ENCODE results near the gene PDLIM7.

Gene PDLIM7

DNA sequence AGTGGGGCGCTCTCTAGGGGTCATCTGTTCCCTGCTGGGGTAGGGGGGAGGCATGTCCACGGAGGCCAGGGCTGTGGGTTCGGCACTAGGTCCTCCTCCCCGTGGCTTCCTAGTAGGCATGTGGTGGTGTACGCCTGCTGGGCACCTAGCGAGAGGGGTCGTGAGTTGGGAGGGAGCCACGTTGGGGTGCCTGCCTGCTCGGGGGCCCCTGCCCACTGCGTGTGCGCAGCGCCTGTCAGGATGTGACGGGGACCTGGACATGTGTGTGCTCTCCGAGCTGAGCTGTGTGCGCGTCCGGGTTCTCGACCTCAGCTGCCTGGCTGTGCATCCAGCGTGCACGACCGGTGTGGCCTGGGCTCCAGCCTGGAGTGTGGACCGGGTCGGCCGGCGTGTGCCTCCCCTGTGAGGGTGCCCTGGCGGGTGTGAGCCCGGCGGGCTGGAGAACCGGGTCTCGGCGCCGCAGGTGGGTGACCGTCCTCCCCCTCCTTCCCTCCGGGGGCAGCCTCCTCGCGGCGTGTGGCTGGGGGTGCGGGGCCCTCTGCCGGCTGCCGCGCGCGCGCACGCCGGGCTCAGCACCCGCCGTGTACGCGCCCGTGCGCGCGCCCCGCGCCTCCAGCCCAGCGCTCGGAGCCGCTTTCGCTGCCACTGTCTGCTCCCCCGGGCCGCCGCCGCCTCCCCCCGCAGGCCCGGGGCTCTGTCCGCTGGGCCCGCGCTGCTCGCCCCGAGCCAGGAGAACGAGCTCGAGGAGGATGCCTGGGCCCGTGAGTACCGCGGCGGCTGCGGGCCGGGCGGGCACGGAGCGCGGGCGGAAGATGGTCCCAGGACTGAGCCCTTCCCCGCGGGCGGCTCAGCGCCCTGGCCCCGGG lies 51.0 kb downstream of the PDLIM7 start, which contains the start of gene PRR7:
TSS of gene PRR7 (plus strand) at position 615 of the 866 bp plus-strand sequence. CDS start 8,254 bp downstream, outside the sequence.
- peak in 52 of 56 donors; percentile 27 to 86 (median 67) for DNase-seq

DNA sequence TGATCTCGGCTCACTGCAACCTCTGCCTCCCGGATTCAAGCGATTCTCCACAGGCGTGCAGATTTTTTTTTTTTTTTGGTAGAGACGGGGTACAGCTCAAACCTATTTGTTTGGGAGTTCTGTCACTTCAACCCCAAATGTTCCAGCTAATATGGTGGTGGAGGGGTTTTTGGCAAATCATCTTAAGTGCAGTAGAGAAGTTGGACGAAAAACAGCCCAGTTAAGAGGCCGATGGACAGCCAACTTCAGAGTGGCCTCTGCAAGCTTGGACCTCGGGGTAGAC lies 51.5 kb downstream of the PDLIM7 start:
- no peak for DNase-seq

DNA sequence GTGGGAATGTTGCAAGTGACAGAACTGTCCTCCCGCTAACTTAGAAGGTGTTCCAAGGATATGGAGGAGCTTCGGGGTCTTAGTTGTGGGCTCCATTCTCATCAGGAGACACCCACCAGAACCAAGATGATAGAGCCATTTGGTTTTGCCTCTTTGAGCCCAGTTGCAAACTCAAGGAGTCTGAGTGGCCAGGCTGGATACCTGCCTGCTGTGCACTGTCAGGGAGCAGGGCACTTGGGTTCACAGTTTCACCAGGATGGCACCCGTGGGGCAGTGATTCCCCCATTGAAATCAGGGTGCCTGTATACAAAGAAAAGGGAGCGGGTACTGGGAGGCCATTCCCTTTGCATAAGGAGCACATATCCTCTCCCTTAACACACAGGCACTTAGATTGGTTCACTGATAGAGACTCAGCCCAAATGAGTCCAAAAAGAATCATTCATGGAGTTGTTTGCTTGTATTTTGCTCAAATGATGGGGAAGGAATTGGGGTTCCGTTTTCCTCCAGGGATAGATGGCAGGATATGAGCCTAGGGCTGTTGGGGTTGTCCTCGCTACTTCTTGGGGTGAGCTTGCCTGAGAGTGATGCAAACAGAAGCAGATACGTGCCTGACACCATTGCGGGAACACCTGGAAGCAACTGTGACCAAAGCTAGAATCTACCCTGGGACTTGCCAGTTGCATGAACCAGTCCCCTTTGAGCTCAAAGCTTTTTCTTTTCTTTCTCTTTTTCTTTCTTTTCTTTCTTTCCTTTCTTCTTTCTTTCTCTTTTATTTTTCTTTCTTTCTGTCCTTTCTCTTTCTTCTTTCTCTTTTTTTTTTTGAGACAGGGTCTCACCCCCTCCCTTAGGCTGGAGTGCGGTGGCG lies 52.1 kb downstream of the PDLIM7 start:
- DNase-seq, result no peak

DNA sequence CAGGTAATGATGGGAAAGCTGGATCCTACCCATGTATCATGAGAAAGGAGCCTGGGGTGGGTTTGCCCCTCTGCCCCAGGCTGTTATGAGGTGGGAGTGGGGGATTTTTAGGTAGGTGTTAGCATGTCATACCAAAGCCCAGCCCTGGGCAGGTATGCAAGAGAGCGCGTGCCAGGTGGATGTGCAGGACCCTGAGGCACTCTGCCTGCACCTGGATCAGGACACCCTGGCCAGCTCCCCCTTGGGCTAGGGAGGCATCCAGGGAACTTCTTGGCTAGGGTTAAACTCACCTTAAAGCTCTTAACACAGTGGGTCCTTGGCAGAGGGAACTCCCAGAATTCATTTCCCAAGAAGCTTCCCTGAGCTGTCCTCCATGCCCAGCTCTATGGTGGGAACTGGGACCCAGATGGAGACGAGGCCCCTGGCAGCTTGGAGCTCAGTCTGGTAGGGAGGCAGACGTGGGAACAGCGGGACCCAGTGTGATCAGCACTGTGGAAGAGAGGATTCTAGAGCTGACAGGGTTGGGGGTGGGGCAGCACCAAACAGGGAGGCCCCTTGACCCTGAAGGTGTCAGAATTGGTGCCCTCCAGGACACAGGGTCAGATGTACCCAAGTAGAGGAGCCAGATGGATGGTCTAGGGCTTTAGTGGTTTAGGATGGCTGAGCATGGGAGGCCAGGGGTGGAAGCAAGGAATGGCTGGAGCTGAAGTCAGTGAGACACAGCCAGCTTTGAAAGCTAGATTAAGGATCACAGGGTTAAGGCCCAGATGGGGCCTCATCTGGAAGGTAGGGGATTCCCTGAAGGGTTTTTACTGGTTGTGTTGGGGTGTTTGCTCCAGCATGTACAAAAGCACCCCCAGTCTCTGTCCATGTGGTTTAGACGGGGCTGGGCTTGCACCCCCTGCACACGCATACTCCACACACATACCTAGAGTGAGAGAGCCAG lies 53.0 kb downstream of the PDLIM7 start:
- DNase-seq, result no peak

DNA sequence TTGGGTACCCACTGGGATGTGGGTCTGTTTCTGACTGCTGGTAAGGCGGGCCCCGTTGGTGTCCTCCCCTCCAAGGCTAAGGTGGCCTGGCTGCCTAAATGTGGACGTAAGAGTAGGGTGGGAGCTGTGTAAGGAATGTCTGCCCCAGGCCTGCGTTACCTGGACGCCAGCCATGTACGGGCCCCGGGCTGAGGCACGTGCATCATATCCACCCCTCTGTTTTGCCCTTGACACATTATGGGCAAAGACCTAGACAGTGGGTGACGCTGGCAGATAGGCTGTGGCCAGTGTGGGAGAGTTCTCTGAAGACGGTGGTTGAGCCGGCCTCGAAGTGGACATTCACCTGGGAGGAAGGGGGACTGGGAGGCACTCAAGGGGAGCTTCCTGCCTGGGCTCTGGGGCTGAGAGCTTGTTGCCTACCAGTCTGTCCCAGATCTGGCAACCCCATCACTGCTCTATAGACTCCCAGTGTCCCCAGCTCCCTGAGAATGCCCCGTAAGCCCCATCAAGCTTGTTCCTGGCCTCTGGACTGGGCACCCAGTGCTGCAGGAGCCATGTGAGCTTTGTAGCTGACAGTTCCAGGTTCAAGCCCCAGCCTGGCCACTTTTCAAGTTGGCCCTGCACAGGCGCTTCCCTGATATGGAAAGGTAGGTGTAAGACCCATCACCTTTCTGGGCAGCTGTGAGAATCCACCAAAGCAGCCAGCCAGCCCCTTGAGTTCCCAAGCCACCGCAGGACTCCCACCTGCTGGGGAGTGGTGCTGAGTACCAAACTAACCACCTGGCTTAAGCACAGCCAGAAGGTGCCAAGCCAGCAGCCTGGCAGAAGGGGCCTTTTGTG lies 54.0 kb downstream of the PDLIM7 start:
- DNase-seq, result no peak

DNA sequence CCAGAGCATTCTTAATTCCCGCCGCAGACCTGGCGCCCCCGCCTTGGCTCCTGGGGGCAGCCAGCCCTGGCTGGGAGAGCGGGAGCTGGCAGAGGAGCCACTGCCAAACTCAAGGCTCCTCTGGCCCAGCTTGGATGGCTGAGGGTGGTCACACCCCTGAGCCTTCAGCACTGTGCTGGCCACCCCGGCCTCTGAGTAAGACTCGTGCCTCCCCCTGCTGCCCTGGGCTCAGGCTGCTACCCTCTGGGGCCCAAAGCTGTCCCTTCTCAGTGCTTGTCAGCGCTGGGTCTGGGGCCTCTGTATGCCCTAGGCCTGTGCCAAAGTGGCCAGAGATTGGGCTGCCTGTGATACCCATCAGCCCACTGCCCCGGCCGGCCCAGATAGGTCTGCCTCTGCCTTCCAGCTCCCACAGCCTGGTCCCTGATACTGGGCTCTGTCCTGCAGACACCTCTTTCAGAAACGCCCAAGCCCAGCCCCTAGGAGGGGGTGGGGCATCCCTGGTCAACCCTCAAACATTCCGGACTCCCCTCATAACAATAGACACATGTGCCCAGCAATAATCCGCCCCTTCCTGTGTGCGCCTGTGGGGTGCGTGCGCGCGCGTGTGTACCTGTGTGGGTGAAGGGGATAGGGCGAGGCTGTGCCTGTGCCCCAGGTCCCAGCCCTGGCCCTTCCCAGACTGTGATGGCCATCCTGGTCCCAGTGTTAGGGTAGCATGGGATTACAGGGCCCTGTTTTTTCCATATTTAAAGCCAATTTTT lies 55.2 kb downstream of the PDLIM7 start:
- no peak for DNase-seq

DNA sequence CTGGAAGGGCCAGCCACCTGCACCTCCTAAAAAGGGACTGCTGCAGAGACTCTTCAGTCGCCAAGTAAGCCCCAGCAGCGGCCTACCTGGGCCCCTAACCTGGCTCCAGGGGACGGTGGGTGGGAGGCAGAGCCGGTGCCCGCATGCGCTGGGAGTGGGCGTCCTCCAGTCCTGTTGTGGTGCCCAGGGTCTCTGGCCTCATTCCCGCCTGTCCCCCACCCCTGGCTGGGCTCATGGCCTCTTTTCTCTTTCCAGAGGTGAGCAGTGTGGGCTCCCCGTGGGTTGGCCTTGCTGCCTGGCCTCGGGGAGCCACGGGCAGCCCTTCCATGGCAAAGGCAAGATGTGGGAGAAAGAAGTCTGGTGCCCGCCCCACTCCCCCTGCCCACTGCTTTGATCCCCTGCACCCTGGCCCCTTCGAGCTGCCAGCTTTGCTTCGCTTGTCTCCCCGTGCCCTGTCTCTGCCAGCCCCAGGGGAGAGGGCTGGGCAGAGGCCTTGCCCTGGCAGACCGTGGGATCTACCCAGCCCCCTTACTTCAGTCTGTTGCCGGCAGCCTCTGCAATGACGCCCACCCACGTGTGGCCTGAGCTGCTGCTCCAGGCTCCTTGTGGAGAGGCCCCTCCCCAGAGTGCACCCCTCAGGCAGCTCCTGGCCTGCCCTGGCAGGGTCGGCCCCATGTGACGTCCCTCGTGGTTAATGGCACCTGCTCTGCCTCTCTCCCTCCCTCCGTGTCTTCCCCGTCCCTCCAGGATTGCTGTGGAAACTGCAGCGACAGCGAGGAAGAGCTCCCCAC lies 56.2 kb downstream of the PDLIM7 start:
- DNase-seq, result no peak

DNA sequence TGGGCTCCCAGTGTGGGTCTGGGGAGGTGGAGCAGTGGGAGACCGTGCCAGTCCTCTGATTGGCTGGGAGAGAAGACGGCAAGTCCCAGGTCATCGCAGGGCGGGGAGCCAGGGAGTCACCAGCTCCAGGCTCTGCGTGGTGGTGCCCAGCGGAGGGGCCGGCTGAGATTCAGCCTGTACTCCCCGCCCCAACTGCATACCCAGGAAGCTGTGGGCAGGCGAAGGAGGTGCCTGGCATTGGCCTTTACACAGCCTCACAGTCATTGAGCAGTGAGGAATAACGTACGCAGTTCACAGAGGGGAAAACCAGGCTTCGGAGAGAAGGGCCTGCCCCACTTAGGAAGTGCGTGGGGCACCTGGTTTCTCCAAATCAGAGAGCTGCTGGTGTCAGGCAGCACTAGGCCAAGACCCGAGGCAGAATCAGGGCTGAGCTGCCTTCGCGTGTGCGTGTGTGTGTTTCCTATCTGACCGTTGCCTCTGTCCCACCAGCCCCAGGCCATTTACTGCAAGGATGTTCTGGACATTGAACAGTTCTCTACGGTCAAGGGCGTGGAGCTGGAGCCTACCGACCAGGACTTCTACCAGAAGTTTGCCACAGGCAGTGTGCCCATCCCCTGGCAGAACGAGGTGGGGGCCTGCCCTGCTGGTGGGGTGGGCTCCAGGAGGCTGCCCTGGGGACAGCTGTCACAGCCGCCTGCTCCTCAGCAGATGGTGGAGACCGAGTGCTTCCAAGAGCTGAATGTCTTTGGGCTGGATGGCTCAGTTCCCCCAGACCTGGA lies 57.0 kb downstream of the PDLIM7 start:
- DNase-seq, result no peak

DNA sequence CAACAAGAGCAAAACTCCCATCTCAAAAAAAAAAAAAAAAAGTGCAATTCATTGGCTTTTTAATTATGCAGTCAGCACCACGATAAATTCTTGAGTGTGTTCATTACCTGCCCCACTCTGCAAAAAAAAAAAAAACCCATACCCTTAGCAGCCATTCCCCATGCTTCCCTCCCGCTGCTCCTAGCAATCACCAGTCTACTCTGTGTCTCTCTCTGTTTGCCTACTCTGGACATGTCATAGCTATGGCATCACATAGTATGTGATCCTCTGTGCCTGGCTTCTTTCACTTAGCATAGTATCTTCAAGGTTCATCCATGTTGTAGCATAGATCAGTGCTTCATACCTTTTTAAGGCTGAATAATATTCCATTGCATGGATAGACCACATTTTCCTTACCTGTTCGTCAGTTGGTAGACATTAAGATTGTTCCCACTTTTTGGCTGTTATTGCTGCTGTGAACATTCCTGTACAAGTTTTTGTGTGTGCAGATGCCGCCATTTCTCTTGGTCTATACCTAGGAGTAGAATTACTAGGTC lies 57.8 kb downstream of the PDLIM7 start:
- DNase-seq, result no peak

DNA sequence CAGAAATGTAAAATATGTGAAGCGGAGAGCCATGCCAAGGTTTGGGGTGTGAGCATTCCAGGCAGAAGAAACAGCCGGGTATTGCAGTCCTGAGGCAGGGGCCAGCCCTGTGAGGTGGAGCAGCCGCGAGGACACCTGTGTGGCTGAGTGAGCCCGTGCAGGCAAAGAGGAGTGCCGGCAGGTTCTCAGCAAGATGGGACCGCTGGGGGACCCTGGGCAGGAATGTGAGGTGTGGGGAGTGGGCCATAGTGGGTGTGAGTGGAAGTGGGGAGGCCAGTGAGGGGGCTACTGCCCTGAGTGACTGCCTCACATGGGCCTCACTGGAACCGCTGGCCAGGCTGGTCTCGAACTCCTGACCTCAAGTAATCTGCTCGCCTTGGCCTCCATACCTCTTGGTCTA lies 58.9 kb downstream of the PDLIM7 start:
- no peak for DNase-seq

DNA sequence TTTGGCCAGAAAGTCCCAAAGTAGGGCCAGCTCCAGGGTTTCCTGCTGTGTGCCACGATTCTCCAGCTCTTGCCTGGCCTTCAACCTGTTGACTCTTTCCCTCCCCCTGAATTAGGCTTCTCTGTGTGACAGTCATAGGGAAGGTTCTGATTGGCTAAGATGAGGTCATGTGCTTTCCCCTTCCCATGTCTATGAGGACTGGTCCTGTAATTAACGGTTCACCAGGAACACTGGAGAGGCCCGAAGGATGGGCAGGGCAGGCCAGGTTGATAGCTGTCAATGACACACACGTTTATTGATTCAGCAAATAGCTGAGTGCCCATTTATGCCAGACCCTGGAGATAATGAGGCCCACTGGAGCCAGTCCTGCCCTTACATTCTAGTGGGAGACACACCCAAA lies 59.8 kb downstream of the PDLIM7 start:
- DNase-seq, result no peak

DNA sequence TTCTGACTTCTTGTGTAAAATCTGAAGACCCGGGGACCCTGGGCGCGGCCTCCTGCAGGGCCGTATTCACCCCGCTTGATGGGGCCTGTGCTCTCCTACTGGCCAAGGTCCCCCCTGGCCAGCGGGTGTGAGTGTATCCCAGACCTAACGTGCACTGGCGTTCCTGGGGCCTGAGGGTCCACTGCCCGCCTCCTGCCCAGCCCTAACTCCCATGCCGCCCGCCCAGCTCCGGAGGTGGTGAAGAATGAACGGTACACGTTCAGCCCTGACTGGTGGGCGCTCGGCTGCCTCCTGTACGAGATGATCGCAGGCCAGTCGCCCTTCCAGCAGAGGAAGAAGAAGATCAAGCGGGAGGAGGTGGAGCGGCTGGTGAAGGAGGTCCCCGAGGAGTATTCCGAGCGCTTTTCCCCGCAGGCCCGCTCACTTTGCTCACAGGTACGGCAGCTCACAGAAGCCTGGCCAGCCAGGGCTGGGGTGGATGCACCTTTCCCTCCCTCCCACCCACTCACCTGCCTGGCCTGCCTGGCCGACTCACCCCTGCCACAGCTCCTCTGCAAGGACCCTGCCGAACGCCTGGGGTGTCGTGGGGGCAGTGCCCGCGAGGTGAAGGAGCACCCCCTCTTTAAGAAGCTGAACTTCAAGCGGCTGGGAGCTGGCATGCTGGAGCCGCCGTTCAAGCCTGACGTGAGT lies 61.4 kb downstream of the PDLIM7 start:
- no peak for DNase-seq

DNA sequence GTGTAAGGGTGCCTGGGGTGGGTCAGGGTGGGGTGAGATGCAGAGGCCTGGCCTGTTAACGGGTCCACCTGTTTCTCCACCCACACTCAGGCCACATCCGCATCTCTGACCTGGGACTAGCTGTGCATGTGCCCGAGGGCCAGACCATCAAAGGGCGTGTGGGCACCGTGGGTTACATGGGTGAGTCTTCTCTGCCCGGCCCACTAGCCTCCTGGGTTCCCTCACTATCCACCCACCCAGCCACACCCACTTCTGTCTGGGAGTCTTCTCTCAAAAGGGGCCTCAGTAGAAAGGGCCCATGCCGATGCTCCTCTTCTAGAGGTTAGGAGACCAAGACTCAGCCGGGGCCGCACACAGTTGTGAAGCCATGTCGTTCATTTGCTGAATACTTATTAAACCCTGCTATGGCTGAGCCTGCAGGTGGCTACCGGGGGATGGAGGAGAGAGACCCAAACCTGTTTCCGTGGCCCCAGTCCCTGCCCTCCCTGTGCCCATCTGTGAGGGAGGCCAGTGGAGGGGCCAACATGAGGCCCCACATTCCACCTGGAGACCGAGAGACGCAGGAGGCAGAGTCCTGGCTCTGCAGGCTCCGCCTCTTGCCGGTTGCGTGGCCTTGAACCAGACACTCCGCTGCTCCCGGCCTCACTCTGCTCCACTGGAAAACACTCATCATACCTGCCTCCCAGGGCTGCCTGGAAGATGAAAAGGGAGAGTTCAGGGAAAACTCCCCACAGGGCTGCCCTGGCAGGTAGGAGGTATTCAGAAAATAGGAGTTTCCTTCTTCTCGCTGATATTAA lies 62.3 kb downstream of the PDLIM7 start:
- DNase-seq, result no peak

DNA sequence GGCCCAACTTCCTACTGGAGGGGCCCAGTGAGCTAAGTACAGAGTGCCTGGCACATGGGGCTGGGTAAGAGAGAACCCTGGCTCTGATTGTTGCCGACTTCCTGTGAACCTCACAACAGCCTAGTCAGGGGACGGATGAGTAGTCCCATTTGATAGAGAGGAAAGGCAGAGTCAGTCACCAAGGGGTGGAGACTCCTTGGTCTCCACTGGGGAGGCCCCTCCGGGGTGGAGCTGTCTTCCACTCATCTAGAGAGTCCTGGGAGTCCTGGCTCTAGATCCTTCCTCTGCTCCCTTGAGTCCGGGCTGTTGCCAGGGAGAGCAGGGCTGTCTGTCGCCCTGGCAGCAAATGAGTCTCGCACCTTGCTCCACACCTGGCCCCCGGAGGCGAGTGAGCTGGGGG lies 63.0 kb downstream of the PDLIM7 start:
- DNase-seq, result no peak

DNA sequence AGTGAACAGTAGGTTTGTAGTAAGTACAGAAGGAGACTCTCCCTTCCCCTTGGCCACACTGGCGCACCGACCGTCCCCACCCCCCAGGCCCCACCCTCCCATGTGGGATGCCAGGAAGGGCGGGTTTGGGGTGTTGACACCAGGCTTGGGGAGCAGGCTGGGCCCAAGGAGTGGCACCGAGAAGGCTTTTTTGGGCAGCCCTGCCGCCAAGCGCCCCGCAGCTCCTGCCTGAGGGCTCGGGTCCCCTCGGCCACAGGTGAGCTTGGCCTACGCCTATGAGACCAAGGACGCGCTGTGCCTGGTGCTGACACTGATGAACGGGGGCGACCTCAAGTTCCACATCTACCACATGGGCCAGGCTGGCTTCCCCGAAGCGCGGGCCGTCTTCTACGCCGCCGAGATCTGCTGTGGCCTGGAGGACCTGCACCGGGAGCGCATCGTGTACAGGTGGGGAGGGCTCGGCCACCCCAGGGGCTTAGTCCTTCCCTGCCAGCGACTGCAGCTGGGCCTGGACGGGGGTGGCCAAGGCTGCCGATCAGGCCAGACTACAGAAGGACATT lies 63.7 kb downstream of the PDLIM7 start:
- no peak for DNase-seq
